Suprapubic skin (tissue), 4 donors: ENCODE results near the gene NRP1. TPM values are rescaled to one million over a fixed set of nuclear protein-coding genes. Genes with fewer than 3 reads are reported as not detected.
"Not testable (repeated sequence)": the region's sequence is repeated elsewhere in the genome, so short reads cannot be mapped to it uniquely, and the experiment has no call there.

ENCODE experiments used
- DNase-seq, 2 donors: peaks; one replicate each; pipeline ENCODE4 v3.0.0-alpha.2; 2019; ENCODE audit warnings: low spot score in 2 of 2
- H3K27ac ChIP-seq: fragments of 200-600 bp; sonication (generic); one replicate; pipeline ENCODE4 v1.5.1; 2019
- H3K27me3 ChIP-seq: fragments of 200-600 bp; sonication (generic); one replicate; pipeline ENCODE4 v1.5.1; 2019
- H3K36me3 ChIP-seq: fragments of 200-600 bp; sonication (generic); one replicate; pipeline ENCODE4 v1.5.1; 2019
- H3K4me1 ChIP-seq: fragments of 200-600 bp; sonication (generic); one replicate; pipeline ENCODE4 v1.5.1; 2019
- H3K4me3 ChIP-seq: fragments of 200-600 bp; sonication (generic); one replicate; pipeline ENCODE4 v1.5.1; 2019; ENCODE audit warnings: mild to moderate bottlenecking
- H3K9me3 ChIP-seq: fragments of 200-600 bp; sonication (generic); one replicate; pipeline ENCODE4 v1.5.1; 2019
- CTCF ChIP-seq, 2 donors: fragments of 200-600 bp in 1 of 2; fragments of 450-650 bp in 1 of 2; sonication (generic) in 1 of 2; IDR thresholded peaks; one replicate each; pipeline ENCODE4 v1.5.1; 2016 to 2019; ENCODE audit warnings: antibody characterized with exemption in 2 of 2, mild to moderate bottlenecking in 1 of 2, moderate library complexity in 1 of 2
- EP300 ChIP-seq: sonication (generic); formaldehyde crosslinking; IDR thresholded peaks from one replicate; pipeline ENCODE4 v1.6.1; 2017; ENCODE audit warnings: antibody characterized with exemption
- POLR2A ChIP-seq, 2 donors: fragments of 450-650 bp; IDR thresholded peaks; one replicate each; pipeline ENCODE4 v1.6.1; 2017; ENCODE audit warnings: antibody characterized with exemption in 2 of 2, mild to moderate bottlenecking in 2 of 2, moderate library complexity in 2 of 2
- POLR2AphosphoS5 ChIP-seq, 3 donors: sonication (generic); formaldehyde crosslinking; IDR thresholded peaks; one replicate each; pipeline ENCODE4 v1.6.1; 2017; ENCODE audit warnings: antibody characterized with exemption in 3 of 3
- WGBS: methylation state at CpG from one replicate; pipeline ENCODE4 v1.1.5; 2018; 5-methylcytosine and 5-hydroxymethylcytosine counted together
- total RNA-seq, 4 donors: library from RNA; depleted of rRNA; stranded (reverse); fragments of >200 nt; gene quantifications; one replicate each; pipeline ENCODE4 v1.1.0, GENCODE V29; 2016

NRP1 gene
- 10 to 100 TPM in 3 of 4 donors, 1 to 10 TPM in 1; 9.5 to 23.7 (median 18.2) TPM for total RNA-seq

GRCh38 chr10:33334153-33334804 lies at the start of gene NRP1:
NRP1 (minus strand) TSS chr10:33334667; CDS start chr10:33334382, 285 bp downstream.
- TF ChIP-seq POLR2AphosphoS5 (IDR thresholded peaks at IDR 0.05), result no peak
- TF ChIP-seq EP300, result no peak
- no peak for TF ChIP-seq POLR2A (IDR thresholded peaks at IDR 0.05)
- TF ChIP-seq CTCF (IDR thresholded peaks at IDR 0.05), result no peak
- Histone ChIP-seq H3K27me3 (no peaks in the 10 kb centered on the region), H3K36me3 (peaks cover 3% of the 10 kb centered on the region), H3K27ac (peak within 1 kb of the TSS; percentile 89), H3K4me1 (peaks cover 59% of the 10 kb centered on the region), H3K4me3 (peak within 1 kb of the TSS; percentile 77), H3K9me3 (no peaks in the 10 kb centered on the region)
- no peak for DNase-seq
- WGBS, result 0% methylated on average over 44 of the region's 44 CpGs

- not testable (repeated sequence) for H3K9me3 ChIP-seq, H3K27ac ChIP-seq, H3K4me1 ChIP-seq, H3K36me3 ChIP-seq, H3K4me3 ChIP-seq, DNase-seq, H3K27me3 ChIP-seq
- 85% methylated on average over 3 of the region's 3 CpGs for WGBS
Measured at GRCh38 chr10:33384201-33384600, 49.7 kb upstream of the NRP1 start.

GRCh38 chr10:33382921-33383713 lies 48.6 kb upstream of the NRP1 start:
- DNase-seq, result no peak
- Histone ChIP-seq H3K27me3 (no peaks in the 10 kb centered on the region), H3K36me3 (no peaks in the 10 kb centered on the region), H3K4me1 (no peaks in the 10 kb centered on the region), H3K27ac (no peak overlapping the region), H3K4me3 (no peak overlapping the region), H3K9me3 (no peaks in the 10 kb centered on the region)
- no peak for TF ChIP-seq POLR2AphosphoS5 (IDR thresholded peaks at IDR 0.05)
- no peak for TF ChIP-seq EP300
- TF ChIP-seq CTCF (IDR thresholded peaks at IDR 0.05), result no peak
- no peak for TF ChIP-seq POLR2A (IDR thresholded peaks at IDR 0.05)
- 82% methylated on average over 3 of the region's 4 CpGs for WGBS

- H3K4me1 ChIP-seq, result no peaks in the 10 kb centered on the region
- H3K9me3 ChIP-seq, result no peaks in the 10 kb centered on the region
- no peak for TF ChIP-seq EP300
- TF ChIP-seq CTCF (IDR thresholded peaks at IDR 0.05), result no peak
- no peak for TF ChIP-seq POLR2A (IDR thresholded peaks at IDR 0.05)
- no peak for TF ChIP-seq POLR2AphosphoS5 (IDR thresholded peaks at IDR 0.05)
- DNase-seq, result no peak
- H3K4me3 ChIP-seq, result no peak overlapping the region
- 64% methylated on average over 2 of the region's 2 CpGs for WGBS
- H3K27me3 ChIP-seq, result no peaks in the 10 kb centered on the region
- no peak overlapping the region for H3K27ac ChIP-seq
- H3K36me3 ChIP-seq, result no peaks in the 10 kb centered on the region
Measured at GRCh38 chr10:33382216-33382600, 47.7 kb upstream of the NRP1 start.

GRCh38 chr10:33381451-33382215 lies 47.2 kb upstream of the NRP1 start:
- H3K27ac ChIP-seq, result peak overlapping the region; percentile 19
- H3K36me3 ChIP-seq, result no peaks in the 10 kb centered on the region
- peak in 1 of 2 donors; percentile 65 for DNase-seq
- TF ChIP-seq EP300 (no peak), POLR2AphosphoS5 (IDR thresholded peaks at IDR 0.05) (peak in 2 of 3 donors; percentile 39 to 46), POLR2A (IDR thresholded peaks at IDR 0.05) (no peak), CTCF (IDR thresholded peaks at IDR 0.05) (no peak)
- H3K4me3 ChIP-seq, result no peak overlapping the region
- no peaks in the 10 kb centered on the region for H3K4me1 ChIP-seq
- H3K9me3 ChIP-seq, result no peaks in the 10 kb centered on the region
- 56% methylated on average over 12 of the region's 12 CpGs for WGBS
- H3K27me3 ChIP-seq, result no peaks in the 10 kb centered on the region
